H1 (cell line): ENCODE measurements around the gene TSC22D3. TPM values are rescaled to one million over a fixed set of nuclear protein-coding genes. Genes with fewer than 3 reads are reported as not detected.

ENCODE experiments used
- CTCF ChIA-PET: fragments of 300-600 bp; sonication (Branson Sonifier 250); formaldehyde crosslinking; loops from one replicate; lab custom pipeline; 2021; ENCODE audit not compliant: partially characterized antibody; lab: Charles Lee
- POLR2A ChIA-PET: fragments of 300-600 bp; sonication (Branson Sonifier 250); formaldehyde crosslinking; loops from one replicate; lab custom pipeline; 2021; ENCODE audit warnings: inconsistent platforms; ENCODE audit not compliant: partially characterized antibody; lab: Charles Lee
- DNase-seq, 2 experiments: peaks; one replicate each; pipeline versions ENCODE4 v3.0.0 to v3.0.0-alpha.2; 2010 to 2022; ENCODE audit warnings: low spot score in 2 of 2, low read depth in 1 of 2, mixed read lengths in 1 of 2
- FAIRE-seq: peaks from 2 replicates; lab custom pipeline; 2011; peaks lifted over from hg19 to GRCh38; lab: Jason Lieb, UNC
- H2AFZ ChIP-seq: 2 replicates; pipeline ENCODE4 v1.8.1; 2012; ENCODE audit warnings: low read length, inconsistent platforms
- H2AK5ac ChIP-seq: 2 replicates; pipeline ENCODE4 v1.6.1; 2013; ENCODE audit warnings: low read depth, low read length
- H2BK120ac ChIP-seq: replicated peaks from 2 replicates; pipeline ENCODE3; 2013; ENCODE audit warnings: low read depth, low read length, inconsistent platforms
- H2BK12ac ChIP-seq: 2 replicates; pipeline ENCODE4 v1.6.1; 2013; ENCODE audit warnings: low read depth, low read length
- H2BK15ac ChIP-seq: 2 replicates; pipeline ENCODE4 v1.6.1; 2013; ENCODE audit warnings: low read length
- H2BK20ac ChIP-seq: 2 replicates; pipeline ENCODE4 v1.6.1; 2013; ENCODE audit warnings: low read length
- H2BK5ac ChIP-seq: 2 replicates; pipeline ENCODE4 v1.6.1; 2013; ENCODE audit warnings: low read depth, low read length
- H3K14ac ChIP-seq: 2 replicates; pipeline ENCODE4 v1.6.1; 2013; ENCODE audit warnings: inconsistent platforms; ENCODE audit not compliant: insufficient read length
- H3K18ac ChIP-seq: 2 replicates; pipeline ENCODE4 v1.6.1; 2013; ENCODE audit warnings: low read length; ENCODE audit errors: extremely low read depth
- H3K23ac ChIP-seq: 2 replicates; pipeline ENCODE4 v1.6.1; 2013; ENCODE audit warnings: inconsistent platforms; ENCODE audit not compliant: insufficient read length
- H3K23me2 ChIP-seq: 2 replicates; pipeline ENCODE4 v1.6.1; 2013; ENCODE audit warnings: low read depth, low read length
- H3K27ac ChIP-seq: 2 replicates; pipeline ENCODE4 v1.6.1; 2011; ENCODE audit warnings: low read depth, low read length, inconsistent platforms
- H3K27me3 ChIP-seq, 4 experiments: replicated peaks in 1 of 4; 1 replicate in 1 of 4; 2 replicates in 3 of 4; pipeline versions ENCODE4 v1.6.1 to v1.8.1; 2011 to 2013; ENCODE audit warnings: low read length in 3 of 4, mild to moderate bottlenecking in 3 of 4, inconsistent platforms in 2 of 4, mixed read lengths in 2 of 4, moderate library complexity in 1 of 4; ENCODE audit not compliant: control insufficient read depth in 3 of 4, insufficient read depth in 3 of 4; ENCODE audit errors: extremely low read depth in 1 of 4
- H3K36me3 ChIP-seq, 4 experiments: 2 replicates each; pipeline versions ENCODE4 v1.6.1 to v1.8.1; 2011 to 2013; ENCODE audit warnings: mild to moderate bottlenecking in 4 of 4, low read length in 3 of 4, moderate library complexity in 2 of 4, control low read depth in 1 of 4, inconsistent platforms in 1 of 4; ENCODE audit not compliant: insufficient read depth in 4 of 4, control insufficient read depth in 2 of 4
- H3K4ac ChIP-seq: replicated peaks from 2 replicates; pipeline ENCODE3; 2013; ENCODE audit warnings: low read length, low read depth, mixed read lengths, inconsistent platforms; ENCODE audit not compliant: insufficient read length
- H3K4me1 ChIP-seq, 4 experiments: replicated peaks in 1 of 4; 1 replicate in 1 of 4; 2 replicates in 3 of 4; pipeline versions ENCODE4 v1.6.1 to v1.8.1; 2011 to 2013; ENCODE audit warnings: low read length in 3 of 4, inconsistent platforms in 2 of 4, mixed read lengths in 1 of 4; ENCODE audit not compliant: insufficient read depth in 4 of 4, control insufficient read depth in 3 of 4
- H3K4me2 ChIP-seq, 2 experiments: 2 replicates each; pipeline versions ENCODE4 v1.6.1 to v1.8.1; 2011 to 2013; ENCODE audit warnings: low read depth in 2 of 2, low read length in 2 of 2, control low read depth in 1 of 2, inconsistent platforms in 1 of 2, mild to moderate bottlenecking in 1 of 2; ENCODE audit not compliant: insufficient read depth in 1 of 2
- H3K4me3 ChIP-seq, 4 experiments: fragments of 200-600, 300-600 bp in 1 of 4; sonication (generic), shearing (Covaris generic), sonication (Bioruptor Twin) in 1 of 4; 2 replicates each; pipeline versions ENCODE4 v1.5.1 to v1.8.1; 2011 to 2016; ENCODE audit warnings: low read length in 4 of 4, low read depth in 3 of 4, control low read depth in 2 of 4, inconsistent platforms in 2 of 4, mild to moderate bottlenecking in 2 of 4, mixed read lengths in 1 of 4, moderate library complexity in 1 of 4; ENCODE audit not compliant: insufficient read depth in 2 of 4; ENCODE audit errors: extremely low read depth in 1 of 4
- H3K56ac ChIP-seq: replicated peaks from 2 replicates; pipeline ENCODE3; 2013; ENCODE audit warnings: low read depth, mild to moderate bottlenecking, mixed read lengths, low read length, inconsistent platforms; ENCODE audit not compliant: insufficient read length
- H3K79me1 ChIP-seq: 2 replicates; pipeline ENCODE4 v1.6.1; 2013; ENCODE audit warnings: low read depth, low read length, control low read depth
- H3K79me2 ChIP-seq, 2 experiments: 2 replicates each; pipeline versions ENCODE4 v1.6.1 to v1.8.1; 2012 to 2013; ENCODE audit warnings: low read length in 2 of 2, mild to moderate bottlenecking in 2 of 2, inconsistent platforms in 1 of 2; ENCODE audit not compliant: insufficient read depth in 2 of 2, control insufficient read depth in 1 of 2
- H3K9ac ChIP-seq, 4 experiments: replicated peaks in 1 of 4; 1 replicate in 1 of 4; 2 replicates in 3 of 4; pipeline versions ENCODE4 v1.6.1 to v1.8.1; 2011 to 2013; ENCODE audit warnings: low read depth in 3 of 4, low read length in 3 of 4, control low read depth in 2 of 4, mild to moderate bottlenecking in 2 of 4, moderate library complexity in 2 of 4, inconsistent platforms in 1 of 4; ENCODE audit errors: extremely low read depth in 1 of 4
- H3K9me3 ChIP-seq, 2 experiments: 2 replicates each; pipeline versions ENCODE4 v1.6.1 to v1.8.1; 2012 to 2013; ENCODE audit warnings: mild to moderate bottlenecking in 2 of 2, moderate library complexity in 2 of 2, control low read depth in 1 of 2, inconsistent platforms in 1 of 2, low read depth in 1 of 2, low read length in 1 of 2, mixed read lengths in 1 of 2; ENCODE audit not compliant: insufficient read depth in 2 of 2
- H4K20me1 ChIP-seq, 2 experiments: replicated peaks in 1 of 2; 2 replicates each; pipeline versions ENCODE3 to v1.8.1; 2011 to 2013; ENCODE audit warnings: inconsistent platforms in 2 of 2, low read length in 2 of 2, mild to moderate bottlenecking in 1 of 2; ENCODE audit not compliant: insufficient read depth in 2 of 2, control insufficient read depth in 1 of 2
- H4K5ac ChIP-seq: 2 replicates; pipeline ENCODE4 v1.6.1; 2013; ENCODE audit warnings: low read length, low read depth, mixed read lengths, inconsistent platforms; ENCODE audit not compliant: insufficient read length
- H4K8ac ChIP-seq: 2 replicates; pipeline ENCODE4 v1.8.0; 2013; ENCODE audit warnings: mild to moderate bottlenecking, moderate library complexity, low read length, inconsistent platforms; ENCODE audit not compliant: insufficient read depth; ENCODE audit errors: extremely low read depth
- H4K91ac ChIP-seq: replicated peaks from 2 replicates; pipeline ENCODE3; 2013; ENCODE audit warnings: low read length, mixed read lengths, inconsistent platforms; ENCODE audit not compliant: insufficient read length
- CHD2 ChIP-seq: IDR thresholded peaks from 2 replicates; pipeline ENCODE4 v1.6.1; 2012; ENCODE audit warnings: low read length, improper control_type of control experiment
- CREB1 ChIP-seq: IDR thresholded peaks from 2 replicates; pipeline ENCODE4 v1.6.1; 2012; ENCODE audit warnings: inconsistent platforms
- E2F6 ChIP-seq: IDR thresholded peaks from 2 replicates; pipeline ENCODE4 v1.6.1; 2012; ENCODE audit warnings: inconsistent platforms
- HDAC2 ChIP-seq, 2 experiments: fragments of 300-600 bp in 1 of 2; sonication (generic) in 1 of 2; IDR thresholded peaks; 2 replicates each; pipeline ENCODE4 v1.6.1; 2011 to 2012; ENCODE audit warnings: low read depth in 2 of 2, low read length in 2 of 2, mild to moderate bottlenecking in 2 of 2, moderate library complexity in 2 of 2, borderline replicate concordance in 1 of 2, inconsistent platforms in 1 of 2
- HDAC6 ChIP-seq: IDR thresholded peaks from one replicate; pipeline ENCODE4 v1.7.1; 2012; ENCODE audit warnings: low read depth, mild to moderate bottlenecking, inconsistent platforms, low read length, moderate library complexity
- POU5F1 ChIP-seq: IDR thresholded peaks from 2 replicates; pipeline ENCODE4 v1.6.1; 2011; ENCODE audit warnings: low read depth, mild to moderate bottlenecking, low read length, moderate library complexity
- RFX5 ChIP-seq: IDR thresholded peaks from 2 replicates; pipeline ENCODE4 v1.6.1; 2011; ENCODE audit warnings: low read depth, low read length, improper control_type of control experiment, borderline replicate concordance
- WGBS, 2 experiments: shearing (Covaris generic) in 1 of 2; methylation state at CpG; one replicate each; pipeline versions ENCODE4 v1.1.6 to v1.1.7; 2013 to 2015; ENCODE audit warnings: low lambda C conversion rate in 2 of 2, mixed read lengths in 2 of 2, inconsistent platforms in 1 of 2, low coverage in 1 of 2, missing lambda C conversion rate in 1 of 2; ENCODE audit not compliant: insufficient replicate concordance in 2 of 2, insufficient coverage in 1 of 2, insufficient read length in 1 of 2; ENCODE audit errors: extremely low coverage in 1 of 2, missing lambda C conversion rate in 1 of 2; 5-methylcytosine and 5-hydroxymethylcytosine counted together
- polyA plus RNA-seq, 7 experiments: library from polyadenylated mRNA; depleted of rRNA in 3 of 7; stranded (reverse) in 5 of 7; unstranded in 2 of 7; fragments of >200 nt in 5 of 7; fragments of 200-250 nt in 2 of 7; gene quantifications; 1 replicate in 5 of 7; 2 replicates in 1 of 7; 4 replicates in 1 of 7; pipeline versions ENCODE4 v1.2.1 to v1.2.3, GENCODE V29; 2011 to 2013; ENCODE audit warnings: missing spikeins in 2 of 7, mixed read lengths in 2 of 7
- total RNA-seq: library from RNA; stranded (reverse); fragmentation: NEBNext Ultra II Directional; extraction: Animal tissue kit (Norgen Biotek cat#: 25700); gene quantifications from 2 replicates; pipeline ENCODE4 v1.2.1, GENCODE V29; 2021

TSC22D3 gene
- total and polyA plus RNA-seq, 2 of the 8 experiments (the other 6 are each of a cell fraction or from before 2014, with no cell fraction given) = 7.6 to 12.9 TPM

GRCh38 chrX:107686026-107686425, 89.6 kb downstream of the TSC22D3 start:
- WGBS, 2 experiments = 91% methylated on average over 3 of the region's 3 CpGs; no CpG with 5 or more reads in 1 of the 2 experiments
- no peak for FAIRE-seq
- POLR2A ChIA-PET = no interaction called here

More at GRCh38 chrX:107686026-107686425, 89.6 kb downstream of the TSC22D3 start:
- Histone ChIP-seq H2AK5ac (no peak overlapping the region), H4K5ac (no peak overlapping the region), H3K4me2 (no peak overlapping the region), H3K36me3 (no peaks in the 10 kb centered on the region), H3K56ac (no peak overlapping the region), H3K23ac (no peak overlapping the region), H4K20me1 (no peaks in the 10 kb centered on the region), H3K4me1 (no peaks in the 10 kb centered on the region), H2BK120ac (no peak overlapping the region), H2BK12ac (no peak overlapping the region), H3K4me3 (no peak overlapping the region), H3K18ac (no peak overlapping the region), H3K23me2 (no peaks in the 10 kb centered on the region), H2BK15ac (no peak overlapping the region), H2BK5ac (no peak overlapping the region), H3K27me3 (no peaks in the 10 kb centered on the region), H3K4ac (no peak overlapping the region), H3K79me2 (no peaks in the 10 kb centered on the region), H4K8ac (no peak overlapping the region), H3K9me3 (no peaks in the 10 kb centered on the region), H3K79me1 (no peaks in the 10 kb centered on the region), H3K27ac (no peak overlapping the region), H2AFZ (no peak overlapping the region), H3K9ac (no peak overlapping the region), H4K91ac (no peak overlapping the region), H3K14ac (no peak overlapping the region), H2BK20ac (no peak overlapping the region)
- CTCF ChIA-PET = interaction anchor here (1.1 to 1.8 kb wide), 5 partner anchors 9 to 64 kb away, joined by 3 to 9 read pairs (median 7); no protein-coding TSS in a partner anchor
- TF ChIP-seq CREB1 (no peak), CHD2 (no peak), HDAC2 (IDR thresholded peaks at IDR 0.05; ENCODE audit: borderline replicate concordance in 1 of 2, low read depth in 2 of 2, low read length in 2 of 2) (no peak), E2F6 (no peak), RFX5 (no peak), POU5F1 (no peak), HDAC6 (no peak)
- no peak for DNase-seq
